ENCODE measurements around the gene GHRL. TPM values are rescaled to one million over a fixed set of nuclear protein-coding genes. Genes with fewer than 3 reads are reported as not detected.

Gene GHRL
- total and polyA plus RNA-seq, 2 of the 4 experiments (the other 2 are of a cell fraction): 0.27 TPM; not detected in 1

DNA sequence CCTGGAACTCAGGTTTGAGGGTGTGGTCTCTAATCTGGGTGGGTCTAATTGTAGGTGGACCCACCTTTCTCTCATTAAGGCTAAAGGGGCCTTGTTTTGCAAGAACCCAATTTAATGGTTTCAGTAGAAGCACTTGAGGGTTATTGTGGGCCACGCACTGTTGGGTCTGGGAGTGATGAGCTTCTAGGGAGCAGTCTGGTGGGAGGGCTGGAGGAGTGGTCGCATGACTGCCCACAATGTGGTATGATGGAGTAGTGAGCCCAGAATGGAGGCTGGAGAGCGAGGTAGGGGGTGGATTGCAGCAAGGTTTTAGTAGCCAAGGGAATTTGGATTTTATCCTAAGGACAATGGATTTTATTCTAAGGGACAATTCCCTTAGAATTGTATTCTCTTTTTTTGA is 41.7 kb downstream of the GHRL start:
- Histone ChIP-seq H3K4me2 (ENCODE audit: low read depth, low read length) (peak overlapping the region; percentile 93; the same call in 1 of the 2 replicates), H3K4me1 (ENCODE audit: control insufficient read depth, insufficient read depth, low read length) (peaks cover 5% of the 10 kb centered on the region; the same call in 1 of the 2 replicates), H3K27ac (ENCODE audit: insufficient read depth, low read length) (no peak overlapping the region), H2BK5ac (ENCODE audit: low read depth, low read length, poor library complexity, severe bottlenecking) (no peak overlapping the region), H4K5ac (ENCODE audit: low read depth, low read length) (no peak overlapping the region), H3K36me3 (ENCODE audit: control insufficient read depth, insufficient read depth, low read length) (peaks cover 19% of the 10 kb centered on the region), H3K23ac (ENCODE audit: low read depth, low read length) (peak overlapping the region; percentile 56; the same call in 1 of the 2 replicates), H2AK9ac (replicated peaks; ENCODE audit: low read depth, low read length, poor library complexity) (no peak overlapping the region), H2BK15ac (ENCODE audit: low read depth, low read length) (no peak overlapping the region), H3K9ac (ENCODE audit: low read depth, low read length) (no peak overlapping the region), H4K20me1 (ENCODE audit: insufficient read depth, low read length) (peaks cover 32% of the 10 kb centered on the region), H2BK120ac (ENCODE audit: low read depth, low read length) (no peak overlapping the region), H2BK20ac (ENCODE audit: low read depth, low read length) (no peak overlapping the region), H2AFZ (replicated peaks; ENCODE audit: low read length, poor library complexity) (no peak overlapping the region), H4K8ac (ENCODE audit: low read depth in 2 of 2, low read length in 2 of 2) (no peak overlapping the region), H3K4ac (ENCODE audit: low read depth, low read length) (no peak overlapping the region), H3K18ac (ENCODE audit: low read depth, low read length) (no peak overlapping the region), H3K27me3 (ENCODE audit: control insufficient read depth, insufficient read depth, low read length) (no peaks in the 10 kb centered on the region), H3K79me1 (ENCODE audit: low read depth in 1 of 2, low read length in 2 of 2) (peaks cover 38 to 68% of the 10 kb centered on the region in 2 experiments), H3K56ac (ENCODE audit: extremely low read depth, insufficient read depth, low read length) (no peak overlapping the region), H3K14ac (replicated peaks; ENCODE audit: low read depth, low read length) (0 out of 2 replicates have a peak overlapping the region, but pooled peaks have one; percentile 21), H3K4me3 (ENCODE audit: insufficient read depth, low read depth, low read length) (no peak overlapping the region), H3K9me1 (ENCODE audit: insufficient read depth, low read length) (peaks cover 19% of the 10 kb centered on the region), H4K91ac (ENCODE audit: insufficient read depth, low read depth, low read length) (no peak overlapping the region), H2AK5ac (ENCODE audit: low read depth, low read length) (no peak overlapping the region), H3K9me3 (ENCODE audit: control insufficient read depth, insufficient read depth, low read length) (no peaks in the 10 kb centered on the region)
- no TSS peak for BruUV-seq (replicated peaks)
- ChIA-PET POLR2A (ENCODE audit: unreplicated experiment) (no interaction called here), CTCF (interaction anchor here (1.1 kb wide), 1 partner anchor 14 kb away, joined by 3 read pairs; no protein-coding TSS in a partner anchor)
- dilution Hi-C loops (cut with HindIII; ENCODE audit: low sequenced_read_pairs, unreplicated experiment): no loop called here
- intact Hi-C loops (cut with micrococcal nuclease): no loop called here
- DNase-seq (no peak), ATAC-seq (ENCODE audit: low read depth) (no peak)
- WGBS, 2 experiments (ENCODE audit: extremely low coverage in 2 of 2, insufficient read length in 1 of 2): no CpG with 5 or more reads among the region's 3 CpGs
- TF ChIP-seq RCOR1 (IDR thresholded peaks at IDR 0.05; ENCODE audit: insufficient replicate concordance, low read length): no peak
- TF ChIP-seq CHD1 (IDR thresholded peaks at IDR 0.05; ENCODE audit: low read depth, low read length): no peak
- TF ChIP-seq MAZ (IDR thresholded peaks at IDR 0.05; ENCODE audit: borderline replicate concordance, low read depth, low read length): no peak
- TF ChIP-seq USF2 (IDR thresholded peaks at IDR 0.05; ENCODE audit: low read depth, low read length): no peak
- TF ChIP-seq BHLHE40 (IDR thresholded peaks at IDR 0.05; ENCODE audit: low read depth, low read length): no peak
- TF ChIP-seq FOS (IDR thresholded peaks at IDR 0.05; ENCODE audit: low read depth, low read length): no peak
- in situ Hi-C loops (cut with MboI; ENCODE audit: low sequenced_read_pairs): no loop called here

Measured in IMR-90 (cell line).